SK-N-SH treated with all-trans-retinoic acid at 6 μM for 48 hours (cell line): ENCODE measurements around the gene CDK5RAP3.

Experiments
- ARNTL ChIP-seq: fragments of 450-650 bp; formaldehyde crosslinking; IDR thresholded peaks from 2 replicates; pipeline ENCODE4 v1.5.0; 2020; ENCODE audit warnings: low read depth, mild to moderate bottlenecking, moderate library complexity, borderline replicate concordance
- CSDC2 ChIP-seq: fragments of 250-450 bp; sonication (Bioruptor Pico); IDR thresholded peaks from 2 replicates; pipeline ENCODE4 v1.5.0; 2020; ENCODE audit warnings: mild to moderate bottlenecking, moderate library complexity
- ESRRG ChIP-seq: fragments of 250-450 bp; sonication (Bioruptor Pico); IDR thresholded peaks from 2 replicates; pipeline ENCODE4 v1.6.1; 2021; ENCODE audit warnings: mild to moderate bottlenecking
- ZC3H10 ChIP-seq: fragments of 250-450 bp; sonication (Bioruptor Pico); IDR thresholded peaks from 2 replicates; pipeline ENCODE4 v1.5.1; 2021; ENCODE audit warnings: mild to moderate bottlenecking, moderate library complexity
- ZFP30 ChIP-seq: fragments of 450-650 bp; formaldehyde crosslinking; IDR thresholded peaks from 2 replicates; pipeline ENCODE4 v1.5.0; 2022; ENCODE audit warnings: mild to moderate bottlenecking, moderate library complexity
- ZNF70 ChIP-seq: fragments of 450-650 bp; formaldehyde crosslinking; IDR thresholded peaks from 2 replicates; pipeline ENCODE4 v1.5.0; 2020; ENCODE audit warnings: mild to moderate bottlenecking, moderate library complexity

DNA sequence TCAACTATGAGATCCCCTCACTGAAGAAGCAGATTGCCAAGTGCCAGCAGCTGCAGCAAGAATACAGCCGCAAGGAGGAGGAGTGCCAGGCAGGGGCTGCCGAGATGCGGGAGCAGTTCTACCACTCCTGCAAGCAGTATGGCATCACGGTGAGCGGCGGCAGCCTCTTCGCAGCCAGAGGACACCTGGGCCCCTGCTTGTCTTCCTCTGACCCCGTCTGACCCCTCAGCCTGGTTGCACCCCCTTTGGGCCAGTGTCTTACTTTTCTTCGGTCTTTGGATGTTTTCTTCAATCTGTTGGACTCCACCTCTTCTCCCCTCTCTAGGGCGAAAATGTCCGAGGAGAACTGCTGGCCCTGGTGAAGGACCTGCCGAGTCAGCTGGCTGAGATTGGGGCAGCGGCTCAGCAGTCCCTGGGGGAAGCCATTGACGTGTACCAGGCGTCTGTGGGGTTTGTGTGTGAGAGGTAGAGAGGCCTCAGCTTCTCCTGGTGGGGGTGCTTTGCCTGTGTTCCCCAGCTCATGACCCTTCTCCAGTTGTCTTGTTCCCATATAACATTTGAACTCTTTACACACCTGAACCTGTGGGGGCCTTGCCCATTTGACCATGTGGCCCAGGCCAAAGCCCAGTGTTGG is 4.4 kb downstream of the CDK5RAP3 start:
- TF ChIP-seq ARNTL (CRISPR knock-in tag) (no peak), ESRRG (CRISPR knock-in tag) (no peak), ZNF70 (no peak), ZC3H10 (CRISPR knock-in tag) (no peak), ZFP30 (no peak), CSDC2 (CRISPR knock-in tag) (no peak)
